ENCODE results near the gene MSMP.

The MSMP gene

DNA sequence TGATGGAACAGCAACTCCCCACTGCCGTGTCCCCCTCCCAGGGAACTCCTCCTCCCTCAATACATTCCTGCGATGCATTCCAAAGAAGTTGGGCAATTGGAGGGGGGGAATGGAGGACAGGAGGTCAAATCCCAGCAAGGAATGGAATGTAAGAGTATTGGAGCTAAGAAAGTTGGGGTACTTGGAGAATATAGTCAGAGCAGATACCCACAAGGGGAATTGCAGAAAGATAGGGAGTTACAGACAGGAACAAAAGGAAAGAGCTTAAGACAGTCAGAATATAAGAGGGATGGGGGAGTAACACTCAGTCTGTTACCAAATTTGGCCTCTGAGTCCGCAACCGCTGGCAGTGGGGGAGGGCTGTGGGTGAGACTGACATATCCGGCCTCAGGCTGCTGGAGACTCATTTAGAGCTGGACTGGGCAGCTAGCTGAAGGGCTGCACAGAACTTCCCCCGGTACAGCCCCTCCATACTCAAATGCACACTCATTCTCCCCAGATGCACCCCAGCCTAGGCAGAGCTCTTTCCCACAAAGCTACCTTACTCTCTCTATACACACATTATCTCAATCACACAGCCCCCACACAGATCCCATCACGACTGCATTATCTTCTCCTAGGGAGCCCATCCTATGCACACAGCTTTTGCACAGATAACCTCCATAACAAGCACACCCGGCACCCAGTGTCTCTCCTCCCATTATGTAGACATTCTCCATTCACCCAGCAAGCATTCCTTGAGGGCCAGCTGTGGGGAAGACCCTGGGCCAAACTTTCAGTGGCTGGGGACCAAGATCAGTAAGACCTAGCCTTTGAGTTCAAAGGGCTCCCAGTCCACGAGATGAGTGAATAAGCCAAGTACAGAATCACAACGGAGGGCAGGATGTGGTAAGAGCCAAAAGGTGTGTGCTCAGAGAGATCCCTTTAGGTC lies 25.8 kb downstream of the MSMP start:
- ATAC-seq (peak; percentile 11), DNase-seq (peak; percentile 61)
- Mint-ChIP-seq H3K27me3 (no peaks in the 10 kb centered on the region), H3K27ac (no peak overlapping the region), H3K4me1 (peaks cover 5% of the 10 kb centered on the region), H3K4me3 (no peak overlapping the region), H3K36me3 (ENCODE audit: low read depth) (peaks cover 16% of the 10 kb centered on the region), H3K9me3 (no peaks in the 10 kb centered on the region)

DNA sequence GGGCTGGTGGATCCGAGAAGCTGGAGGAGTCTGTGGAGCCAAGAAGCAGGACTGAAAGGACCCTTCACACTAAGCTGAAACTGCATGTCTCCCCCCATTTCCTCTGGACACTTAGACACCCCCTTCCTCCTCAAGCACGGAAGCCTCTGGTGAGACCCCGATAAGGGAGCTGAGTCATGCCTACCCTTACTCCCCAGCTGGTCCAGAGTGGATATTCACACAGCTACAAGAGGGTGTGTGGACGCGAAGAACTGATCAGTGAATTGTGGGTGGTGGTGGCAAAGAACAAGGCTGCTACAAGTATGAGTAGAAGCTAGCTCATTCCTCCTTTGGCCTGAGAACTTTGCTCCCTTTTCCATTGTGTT lies 26.4 kb downstream of the MSMP start:
- Mint-ChIP-seq H3K27me3 (no peaks in the 10 kb centered on the region), H3K4me1 (no peaks in the 10 kb centered on the region)

DNA sequence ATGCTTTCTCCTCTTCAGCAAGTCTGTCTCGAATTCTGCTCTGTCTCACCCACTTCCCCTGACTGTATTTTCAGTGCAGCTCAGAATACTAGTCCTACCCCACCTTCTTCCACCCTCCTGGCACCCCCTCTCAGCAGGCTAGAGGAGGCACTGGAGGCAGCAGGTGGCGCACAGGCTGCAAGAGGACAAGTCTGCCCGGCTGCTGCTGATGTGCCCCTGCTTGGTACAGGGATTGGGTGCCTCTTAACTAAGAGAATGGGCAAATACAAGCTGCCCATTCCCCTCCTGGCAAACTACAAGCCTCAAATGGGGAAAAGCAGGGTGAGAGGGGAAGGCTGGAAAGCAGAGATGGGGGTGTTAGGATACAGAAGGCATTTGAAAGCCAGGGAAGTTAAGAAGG lies 27.1 kb downstream of the MSMP start:
- H3K9me3 Mint-ChIP-seq = no peaks in the 10 kb centered on the region
- H3K4me1 Mint-ChIP-seq = no peaks in the 10 kb centered on the region
- ATAC-seq (peak; percentile 9), DNase-seq (peak; percentile 22)
- H3K27ac Mint-ChIP-seq = peak overlapping the region; percentile 36
- H3K4me3 Mint-ChIP-seq = peak overlapping the region; percentile 56
- H3K27me3 Mint-ChIP-seq = no peaks in the 10 kb centered on the region
- peaks cover 25% of the 10 kb centered on the region for H3K36me3 Mint-ChIP-seq (ENCODE audit: low read depth)

More for the DNA sequence above, 26.4 kb downstream of the MSMP start:
- H3K4me3 Mint-ChIP-seq = no peak overlapping the region
- DNase-seq (no peak), ATAC-seq (no peak)
- no peaks in the 10 kb centered on the region for H3K9me3 Mint-ChIP-seq
- H3K27ac Mint-ChIP-seq = no peak overlapping the region
- peaks cover 19% of the 10 kb centered on the region for H3K36me3 Mint-ChIP-seq (ENCODE audit: low read depth)

DNA sequence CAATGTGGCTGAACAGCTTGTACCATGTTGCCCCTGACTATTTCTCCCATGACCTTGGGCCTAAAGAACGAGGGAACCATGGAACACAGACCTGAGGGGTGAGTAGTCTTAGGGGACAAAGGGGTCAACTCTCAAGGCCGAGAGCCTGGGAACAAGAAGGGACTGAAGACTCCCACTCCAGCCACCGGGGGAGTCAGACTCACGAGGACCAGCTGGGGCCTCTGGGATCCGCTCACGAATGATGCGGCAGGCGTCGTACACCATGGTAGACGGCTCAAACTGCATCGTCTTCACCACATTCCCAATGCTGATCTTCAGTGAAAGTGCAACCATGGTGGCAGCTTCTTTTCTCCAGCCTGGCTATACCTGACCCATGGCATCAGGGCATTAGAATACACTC lies 28.7 kb downstream of the MSMP start:
- Mint-ChIP-seq H3K4me1 (no peaks in the 10 kb centered on the region), H3K9me3 (no peaks in the 10 kb centered on the region), H3K27me3 (no peaks in the 10 kb centered on the region), H3K27ac (no peak overlapping the region), H3K36me3 (ENCODE audit: low read depth) (peaks cover 34% of the 10 kb centered on the region), H3K4me3 (no peak overlapping the region)
- DNase-seq (no peak), ATAC-seq (no peak)

DNA sequence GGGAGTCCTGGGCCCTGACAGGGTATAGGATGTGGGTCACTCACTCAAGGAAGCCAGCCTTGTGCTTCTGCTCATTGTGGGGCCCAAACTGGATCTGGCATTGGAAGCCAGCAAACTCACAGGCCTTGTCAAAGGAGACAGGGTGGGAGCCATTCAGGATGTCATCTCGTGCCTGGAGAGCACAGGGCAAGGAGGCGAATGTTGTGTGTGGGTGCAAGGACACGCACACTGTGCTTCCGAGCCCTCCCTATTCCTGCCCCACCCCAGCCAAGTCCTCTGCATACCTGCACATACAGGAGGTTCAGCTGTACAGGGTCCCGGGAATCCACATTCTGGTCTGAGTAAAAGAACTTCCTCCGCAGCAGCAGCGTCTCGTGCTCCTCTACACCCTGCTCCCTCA lies 30.2 kb downstream of the MSMP start:
- no peak overlapping the region for H3K27ac Mint-ChIP-seq
- peaks cover 42% of the 10 kb centered on the region for H3K36me3 Mint-ChIP-seq (ENCODE audit: low read depth)

DNA sequence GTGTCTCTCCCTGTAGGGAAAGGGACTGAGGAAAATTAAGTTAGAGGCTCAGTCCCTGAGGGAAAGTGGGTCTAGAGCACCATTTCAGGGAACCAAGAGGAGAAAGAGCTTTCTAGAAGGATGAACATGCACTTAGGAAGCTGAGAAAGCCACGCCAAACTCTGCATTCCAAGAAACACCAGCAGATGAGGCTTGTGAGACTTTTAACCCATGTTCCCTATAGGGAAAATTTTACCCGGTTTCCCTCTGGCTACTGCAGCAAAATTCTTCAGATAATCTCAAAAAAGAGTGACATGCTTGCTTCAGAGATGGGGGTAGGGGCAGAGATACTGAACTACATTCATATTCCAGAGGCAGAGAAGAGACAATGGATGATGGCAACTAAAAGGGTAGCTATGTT lies 30.6 kb downstream of the MSMP start:
- DNase-seq = no peak
- peaks cover 44% of the 10 kb centered on the region for H3K36me3 Mint-ChIP-seq (ENCODE audit: low read depth)
- peaks cover 5% of the 10 kb centered on the region for H3K4me1 Mint-ChIP-seq

More for the DNA sequence above, 30.2 kb downstream of the MSMP start:
- Mint-ChIP-seq H3K4me3 (no peak overlapping the region), H3K4me1 (peaks cover 5% of the 10 kb centered on the region), H3K27me3 (no peaks in the 10 kb centered on the region), H3K9me3 (no peaks in the 10 kb centered on the region)
- no peak for ATAC-seq
- DNase-seq = no peak

DNA sequence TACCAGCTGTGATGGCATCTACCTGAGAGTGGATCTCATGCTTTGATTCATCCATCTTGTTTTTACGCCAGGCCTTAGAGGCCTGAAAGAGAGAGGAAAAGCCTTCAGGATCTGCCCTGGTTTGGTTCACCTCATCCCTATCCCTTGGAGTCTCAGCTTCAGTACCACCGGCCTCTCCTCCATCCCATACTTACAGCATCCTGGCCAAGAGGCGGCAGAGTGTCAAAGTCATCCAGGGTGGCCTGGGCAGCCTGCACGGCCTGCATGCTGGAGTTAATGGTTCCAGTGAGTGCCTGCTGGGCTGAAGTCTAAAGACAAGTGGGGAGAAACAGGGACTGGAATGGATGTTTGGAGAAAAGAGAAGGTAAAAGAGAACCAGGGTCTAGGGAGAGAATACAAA lies 34.5 kb downstream of the MSMP start:
- no peak overlapping the region for H3K27ac Mint-ChIP-seq

More for the DNA sequence above, 30.6 kb downstream of the MSMP start:
- Mint-ChIP-seq H3K4me3 (no peak overlapping the region), H3K9me3 (no peaks in the 10 kb centered on the region), H3K27ac (no peak overlapping the region), H3K27me3 (no peaks in the 10 kb centered on the region)
- no peak for ATAC-seq

DNA sequence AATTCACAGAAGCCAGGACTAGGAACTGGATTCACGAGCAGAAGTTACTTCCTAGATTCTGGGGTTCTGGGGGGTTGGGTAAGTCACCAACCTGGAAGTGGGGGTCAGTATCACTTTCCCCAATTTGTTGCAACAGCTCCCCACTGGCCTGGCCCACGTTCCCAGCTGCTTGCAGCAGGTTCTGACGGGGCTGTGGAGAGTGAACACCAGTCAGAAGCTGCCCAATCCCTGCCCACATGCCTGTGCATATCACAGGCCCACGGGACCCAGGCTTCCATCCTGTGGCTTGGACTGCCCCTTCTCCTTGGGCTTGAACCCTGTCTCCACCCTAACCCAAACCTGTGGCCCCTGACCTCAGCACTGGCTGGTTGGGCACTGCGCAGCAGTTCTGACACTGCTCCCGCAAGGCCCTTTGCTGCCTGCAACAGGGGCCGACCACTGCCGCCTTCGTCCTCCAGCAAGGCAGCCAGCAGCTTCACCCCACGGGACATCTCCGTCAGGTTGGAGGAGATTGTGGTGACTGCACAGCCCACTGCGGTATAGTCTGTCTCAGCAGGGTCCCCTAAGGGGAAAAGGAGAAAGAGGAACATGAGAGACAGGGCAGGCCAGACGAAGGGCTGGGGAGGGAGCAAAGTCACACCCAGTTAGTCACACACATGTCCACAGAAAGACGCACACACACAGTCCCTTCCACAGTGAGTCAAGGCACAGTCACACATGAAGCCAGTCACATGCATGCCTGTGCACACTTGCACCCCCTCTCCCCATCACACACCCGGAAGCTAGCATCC lies 35.2 kb downstream of the MSMP start:
- Mint-ChIP-seq H3K27ac (no peak overlapping the region), H3K4me1 (peaks cover 5% of the 10 kb centered on the region), H3K27me3 (no peaks in the 10 kb centered on the region), H3K36me3 (ENCODE audit: low read depth) (peaks cover 62% of the 10 kb centered on the region), H3K4me3 (no peak overlapping the region), H3K9me3 (no peaks in the 10 kb centered on the region)
- ATAC-seq = no peak
- DNase-seq = no peak

More for the DNA sequence above, 34.5 kb downstream of the MSMP start:
- DNase-seq = no peak
- ATAC-seq = no peak
- peaks cover 60% of the 10 kb centered on the region for H3K36me3 Mint-ChIP-seq (ENCODE audit: low read depth)
- no peaks in the 10 kb centered on the region for H3K27me3 Mint-ChIP-seq
- H3K4me1 Mint-ChIP-seq = peaks cover 5% of the 10 kb centered on the region
- H3K9me3 Mint-ChIP-seq = no peaks in the 10 kb centered on the region
- no peak overlapping the region for H3K4me3 Mint-ChIP-seq

DNA sequence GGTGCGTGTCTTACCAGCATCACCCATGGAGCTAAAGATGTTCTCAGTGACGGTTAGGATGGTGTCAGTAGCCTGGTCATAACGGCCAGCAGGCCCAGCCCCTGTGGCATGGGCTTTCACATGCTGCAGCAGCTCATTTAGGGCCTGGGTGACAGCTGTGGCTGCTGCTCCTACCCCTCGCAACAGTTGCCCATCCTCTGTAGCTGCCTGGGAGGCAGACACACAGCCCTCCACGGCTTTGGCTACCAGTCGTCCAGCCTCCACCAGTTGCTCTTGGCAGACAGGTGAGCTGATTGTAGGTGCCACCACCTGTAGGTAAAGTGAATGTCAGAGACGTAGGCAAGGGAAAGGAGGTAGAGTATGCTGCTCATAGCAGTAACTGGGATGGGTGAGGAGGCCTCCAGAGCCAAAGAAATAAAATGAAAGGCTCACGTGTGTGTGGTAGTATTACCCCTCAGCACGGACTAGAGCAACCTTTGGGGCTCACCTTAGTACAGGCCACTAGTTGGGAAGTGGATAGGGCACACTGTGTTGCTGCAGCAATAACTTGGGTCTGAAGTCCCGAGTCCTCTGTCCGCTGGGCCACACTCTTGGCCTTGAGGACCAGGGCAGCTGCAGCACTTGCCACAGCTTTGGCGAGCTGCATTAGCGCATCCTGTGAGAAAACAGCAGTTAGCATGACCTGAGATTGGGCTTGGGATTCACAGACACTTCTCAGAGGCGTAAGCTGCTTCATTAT lies 36.8 kb downstream of the MSMP start:
- Mint-ChIP-seq H3K36me3 (ENCODE audit: low read depth) (peaks cover 62% of the 10 kb centered on the region), H3K27me3 (no peaks in the 10 kb centered on the region), H3K9me3 (no peaks in the 10 kb centered on the region), H3K4me1 (peaks cover 5% of the 10 kb centered on the region), H3K27ac (no peak overlapping the region), H3K4me3 (no peak overlapping the region)
- DNase-seq (no peak), ATAC-seq (no peak)

DNA sequence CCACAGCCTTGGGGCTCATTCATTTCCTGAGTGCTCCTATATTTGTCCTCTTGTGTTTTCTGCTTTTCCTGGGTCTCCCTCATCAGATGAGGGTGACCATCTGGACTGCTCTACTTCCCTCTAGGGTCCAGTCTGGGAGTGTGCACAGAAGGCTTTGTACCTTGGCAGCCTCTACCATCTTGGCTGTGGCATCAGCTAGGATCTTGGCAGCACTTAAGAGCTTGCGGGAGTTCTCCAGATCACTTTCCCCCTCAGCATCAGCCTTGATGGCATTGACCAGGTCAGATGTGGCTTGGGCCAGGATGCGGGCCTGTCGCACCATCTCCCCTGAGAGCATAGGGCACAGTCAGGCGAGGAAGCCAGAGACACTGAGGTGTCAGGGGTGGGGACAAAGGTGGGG lies 37.8 kb downstream of the MSMP start:
- Mint-ChIP-seq H3K9me3 (no peaks in the 10 kb centered on the region), H3K36me3 (ENCODE audit: low read depth) (peaks cover 57% of the 10 kb centered on the region), H3K27ac (no peak overlapping the region), H3K27me3 (no peaks in the 10 kb centered on the region), H3K4me3 (no peak overlapping the region), H3K4me1 (peaks cover 5% of the 10 kb centered on the region)
- DNase-seq (no peak), ATAC-seq (no peak)

DNA sequence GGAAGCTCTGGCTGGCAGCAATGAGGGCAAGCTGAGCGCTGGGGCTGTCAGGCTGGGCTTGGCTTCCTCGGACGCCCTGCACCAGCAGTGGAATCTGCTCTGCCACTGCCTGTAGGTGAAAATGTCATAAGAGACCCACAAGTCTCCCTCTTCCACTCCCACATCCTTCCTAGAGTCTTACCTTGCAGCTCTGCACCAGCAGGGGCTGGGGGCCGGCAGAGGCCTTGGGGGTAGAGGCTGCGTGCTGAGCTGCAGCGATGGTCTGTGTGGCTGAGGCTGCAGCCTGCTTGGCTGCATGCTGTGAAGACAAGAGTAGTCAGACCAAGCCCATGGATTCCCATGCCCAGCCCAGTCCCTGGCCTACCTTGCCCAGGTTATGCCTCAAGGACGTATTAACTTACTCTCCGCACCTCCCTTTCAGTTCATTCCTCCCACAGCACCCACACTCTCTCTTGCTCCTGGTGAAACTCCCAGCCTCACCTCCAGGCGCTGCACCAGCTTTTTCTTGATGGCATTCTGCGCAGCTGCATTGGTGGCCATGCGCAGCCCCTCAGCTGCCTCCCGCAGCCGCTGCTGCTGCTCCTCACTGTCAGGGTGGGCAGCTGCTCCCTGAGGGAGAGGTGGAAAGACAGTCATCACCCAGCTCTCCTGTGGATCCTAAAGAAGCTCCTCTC lies 39.4 kb downstream of the MSMP start:
- H3K4me1 Mint-ChIP-seq = peaks cover 5% of the 10 kb centered on the region
- peaks cover 62% of the 10 kb centered on the region for H3K36me3 Mint-ChIP-seq (ENCODE audit: low read depth)
- no peak overlapping the region for H3K4me3 Mint-ChIP-seq
- no peak for DNase-seq
- H3K9me3 Mint-ChIP-seq = no peaks in the 10 kb centered on the region
- H3K27ac Mint-ChIP-seq = peak overlapping the region; percentile 23
- no peak for ATAC-seq
- no peaks in the 10 kb centered on the region for H3K27me3 Mint-ChIP-seq

DNA sequence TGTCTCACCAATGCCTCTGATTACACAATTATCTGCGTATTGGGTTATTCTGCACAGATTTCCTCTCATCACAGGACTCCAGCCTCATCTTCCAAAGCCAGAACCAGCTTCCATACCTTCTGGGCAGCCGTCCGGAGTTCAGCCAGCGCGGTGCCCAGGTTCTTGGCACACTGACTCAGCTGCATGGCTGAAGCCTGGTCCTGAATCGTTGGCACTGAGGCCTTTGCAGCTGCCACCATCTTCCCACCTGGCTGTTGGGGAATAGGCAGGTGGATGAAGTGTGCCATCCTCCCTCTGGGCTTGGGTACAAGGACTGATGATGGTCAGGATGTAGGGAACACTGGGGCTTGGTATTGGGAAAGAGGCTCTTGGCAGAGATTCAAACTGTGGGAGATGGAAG lies 40.0 kb downstream of the MSMP start:
- Mint-ChIP-seq H3K36me3 (ENCODE audit: low read depth) (peaks cover 59% of the 10 kb centered on the region), H3K27ac (no peak overlapping the region), H3K9me3 (no peaks in the 10 kb centered on the region), H3K4me1 (no peaks in the 10 kb centered on the region), H3K4me3 (no peak overlapping the region), H3K27me3 (no peaks in the 10 kb centered on the region)
- no peak for ATAC-seq
- no peak for DNase-seq

DNA sequence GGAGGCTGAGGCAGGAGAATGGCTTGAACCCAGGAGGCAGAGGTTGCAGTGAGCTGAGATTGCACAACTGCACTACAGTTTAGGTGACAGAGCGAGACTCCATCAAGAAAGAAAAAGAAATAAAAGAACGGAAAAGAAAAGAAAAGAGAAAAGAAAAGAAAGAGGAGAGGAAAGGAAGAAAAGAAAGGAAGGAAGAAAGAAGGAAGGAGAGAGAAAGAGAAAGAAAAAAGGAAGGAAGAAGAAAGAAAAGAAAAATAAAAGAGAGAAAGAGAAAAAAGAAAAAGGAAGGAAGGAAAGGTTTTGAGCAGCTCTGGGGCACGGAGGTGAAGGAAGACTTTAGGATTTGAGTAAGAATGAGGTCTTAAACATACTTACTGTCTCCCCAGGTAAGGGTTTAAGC lies 40.5 kb downstream of the MSMP start:
- H3K27me3 Mint-ChIP-seq = no peaks in the 10 kb centered on the region
- no peak for ATAC-seq
- H3K4me1 Mint-ChIP-seq = no peaks in the 10 kb centered on the region
- peaks cover 61% of the 10 kb centered on the region for H3K36me3 Mint-ChIP-seq (ENCODE audit: low read depth)
- no peak overlapping the region for H3K4me3 Mint-ChIP-seq
- H3K27ac Mint-ChIP-seq = peak overlapping the region; percentile 27
- no peak for DNase-seq
- no peaks in the 10 kb centered on the region for H3K9me3 Mint-ChIP-seq

DNA sequence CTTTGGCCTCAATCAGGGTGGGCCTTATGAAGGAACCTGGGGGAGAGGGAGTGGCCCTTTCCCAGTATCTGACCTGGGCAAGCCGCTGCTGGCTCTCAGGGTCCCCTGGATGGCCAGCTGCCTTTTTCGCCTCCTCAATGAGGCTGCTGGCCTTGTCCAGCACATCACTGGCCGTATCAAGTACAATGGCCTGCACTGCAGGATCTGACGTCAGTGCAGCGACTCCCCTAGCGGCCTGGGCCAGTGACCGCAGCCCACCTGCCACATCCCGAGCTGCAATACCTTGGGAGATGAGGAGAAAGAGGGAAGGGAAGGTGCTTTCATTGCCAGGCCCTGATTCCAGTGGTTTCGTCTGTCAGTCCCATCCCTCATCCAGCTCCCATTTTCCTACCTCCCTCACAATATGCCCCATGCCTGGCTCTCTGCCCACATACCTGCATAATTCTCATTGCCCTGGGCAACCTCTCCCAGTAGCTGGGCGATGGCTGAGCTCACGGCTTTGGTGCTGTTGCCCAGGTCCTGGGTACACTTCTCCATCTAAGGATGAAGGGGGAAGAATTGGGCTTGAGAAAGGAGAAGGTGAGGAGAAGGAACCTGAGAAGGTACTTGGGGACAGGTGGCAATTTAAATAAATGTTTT lies 41.2 kb downstream of the MSMP start:
- DNase-seq = no peak
- Mint-ChIP-seq H3K4me1 (no peaks in the 10 kb centered on the region), H3K27me3 (no peaks in the 10 kb centered on the region), H3K27ac (no peak overlapping the region), H3K4me3 (no peak overlapping the region), H3K36me3 (ENCODE audit: low read depth) (peaks cover 61% of the 10 kb centered on the region), H3K9me3 (no peaks in the 10 kb centered on the region)
- ATAC-seq = no peak
